HG02973 (cell line): ENCODE data around the gene NOL6.
A peak's percentile ranks its signal among the peaks of the same experiment; 100 is the strongest.
"Not testable (repeated sequence)": the region's sequence is repeated elsewhere in the genome, so short reads cannot be mapped to it uniquely, and the experiment has no call there.

ENCODE experiments used
- ATAC-seq: cut with Tn5 transposase; IDR thresholded peaks from one replicate; pipeline ENCODE4 v1.9.1; 2021; ENCODE audit warnings: moderate library complexity; ENCODE audit not compliant: unreplicated experiment

NOL6 gene

GRCh38 chr9:33435821-33436277 is 37.9 kb downstream of the NOL6 start:
- ATAC-seq: no peak

GRCh38 chr9:33434317-33435105 is 39.2 kb downstream of the NOL6 start:
- ATAC-seq: no peak

- no peak for ATAC-seq
Measured at GRCh38 chr9:33433871-33434270, 39.9 kb downstream of the NOL6 start.

GRCh38 chr9:33431420-33431819 is 42.3 kb downstream of the NOL6 start:
- ATAC-seq: no peak

GRCh38 chr9:33430942-33431341 is 42.8 kb downstream of the NOL6 start:
- no peak for ATAC-seq

- ATAC-seq: no peak
Measured at GRCh38 chr9:33429256-33429985, 44.3 kb downstream of the NOL6 start.

- ATAC-seq: no peak
Measured at GRCh38 chr9:33426843-33427293, 46.9 kb downstream of the NOL6 start.

GRCh38 chr9:33425128-33425533 is 48.6 kb downstream of the NOL6 start:
- ATAC-seq: no peak

GRCh38 chr9:33424492-33424891 is 49.2 kb downstream of the NOL6 start:
- ATAC-seq: not testable (repeated sequence)

- not testable (repeated sequence) for ATAC-seq
Measured at GRCh38 chr9:33424043-33424442, 49.7 kb downstream of the NOL6 start.

- no peak for ATAC-seq
Measured at GRCh38 chr9:33419708-33420303, 53.9 kb downstream of the NOL6 start.

GRCh38 chr9:33418090-33418489 is 55.6 kb downstream of the NOL6 start:
- ATAC-seq: no peak

- no peak for ATAC-seq
Measured at GRCh38 chr9:33416996-33417395, 56.7 kb downstream of the NOL6 start.

- ATAC-seq: peak; percentile 56
Measured at GRCh38 chr9:33415501-33416038, 58.2 kb downstream of the NOL6 start.

GRCh38 chr9:33414889-33415500 is 58.7 kb downstream of the NOL6 start:
- no peak for ATAC-seq

- no peak for ATAC-seq
Measured at GRCh38 chr9:33414268-33414667, 59.5 kb downstream of the NOL6 start.
